GM12878 (cell line): Measurements from ENCODE around the gene ZNF813. TPM values are rescaled to one million over a fixed set of nuclear protein-coding genes. Genes with fewer than 3 reads are reported as not detected.

Source experiments
- ASH2L ChIP-seq: fragments of 300-600, 200-600 bp; sonication (generic); IDR thresholded peaks from 2 replicates; pipeline ENCODE4 v1.6.1; 2017; ENCODE audit warnings: low read depth, mild to moderate bottlenecking, borderline replicate concordance
- ATF3 ChIP-seq: IDR thresholded peaks from 2 replicates; pipeline ENCODE4 v1.6.1; 2011; ENCODE audit warnings: low read depth, mild to moderate bottlenecking, low read length, moderate library complexity, borderline replicate concordance; ENCODE audit errors: extremely low read depth
- CEBPB ChIP-seq, 2 experiments: fragments of 150-350 bp in 1 of 2; IDR thresholded peaks; 2 replicates each; pipeline ENCODE4 v1.6.1; 2012 to 2014; ENCODE audit warnings: low read depth in 2 of 2, low read length in 2 of 2, borderline replicate concordance in 1 of 2, inconsistent platforms in 1 of 2
- CREM ChIP-seq: IDR thresholded peaks from 2 replicates; pipeline ENCODE4 v1.6.1; 2014; ENCODE audit warnings: antibody characterized with exemption, low read depth
- ESRRA ChIP-seq: IDR thresholded peaks from 2 replicates; pipeline ENCODE4 v1.6.1; 2012; ENCODE audit warnings: mild to moderate bottlenecking, low read length, improper control_type of control experiment
- IKZF2 ChIP-seq, 2 experiments: fragments of 450-650 bp; IDR thresholded peaks; 2 replicates each; pipeline ENCODE4 v1.6.1; 2017; ENCODE audit warnings: mild to moderate bottlenecking in 2 of 2, moderate library complexity in 2 of 2
- MEF2A ChIP-seq: IDR thresholded peaks from 2 replicates; pipeline ENCODE4 v1.6.1; 2011; ENCODE audit warnings: low read depth, mild to moderate bottlenecking, low read length, moderate library complexity; ENCODE audit not compliant: insufficient read depth
- MLLT1 ChIP-seq: fragments of 450-650 bp; IDR thresholded peaks from 2 replicates; pipeline ENCODE4 v1.6.1; 2016; ENCODE audit warnings: mild to moderate bottlenecking
- NFYB ChIP-seq: IDR thresholded peaks from 2 replicates; pipeline ENCODE4 v1.6.1; 2011; ENCODE audit warnings: low read depth, mild to moderate bottlenecking, low read length, improper control_type of control experiment, moderate library complexity; ENCODE audit not compliant: insufficient read depth
- PML ChIP-seq: IDR thresholded peaks from 2 replicates; pipeline ENCODE4 v1.6.1; 2012; ENCODE audit warnings: low read length, inconsistent platforms
- RBBP5 ChIP-seq: fragments of 200-600 bp; sonication (generic); conservative IDR thresholded peaks from 2 replicates; pipeline ENCODE4 v1.6.1; 2016
- SRF ChIP-seq, 2 experiments: IDR thresholded peaks; 2 replicates each; pipeline ENCODE4 v1.6.1; 2011; ENCODE audit warnings: low read depth in 2 of 2, low read length in 2 of 2, mild to moderate bottlenecking in 1 of 2, moderate library complexity in 1 of 2
- SUZ12 ChIP-seq: fragments of 200-600 bp; sonication (generic); IDR thresholded peaks from one replicate; pipeline ENCODE4 v1.6.1; 2018; ENCODE audit warnings: antibody characterized with exemption, mild to moderate bottlenecking; ENCODE audit not compliant: unreplicated experiment
- ZNF592 ChIP-seq: fragments of 450-650 bp; IDR thresholded peaks from 2 replicates; pipeline ENCODE4 v1.6.1; 2017; ENCODE audit warnings: mild to moderate bottlenecking, moderate library complexity
- polyA plus RNA-seq, 11 experiments: library from polyadenylated mRNA; depleted of rRNA in 4 of 11; unstranded in 6 of 11; stranded (reverse) in 5 of 11; fragments of >200 nt; fragmentation: Nextera tagmentation in 4 of 11; fragmentation: Illumina TruSeq in 1 of 11; extraction: Ambion mirVana in 4 of 11; extraction: Trizol in 1 of 11; gene quantifications; 1 replicate in 1 of 11; 2 replicates in 10 of 11; pipeline versions ENCODE4 v1.2.1 to v1.2.3, GENCODE V29; 2011 to 2016; ENCODE audit warnings: inconsistent platforms in 2 of 11, missing spikeins in 2 of 11, low read depth in 1 of 11
- total RNA-seq, 4 experiments: library from RNA; depleted of rRNA in 3 of 4; stranded (reverse); fragments of >200 nt in 3 of 4; fragmentation: Illumina TruSeq in 1 of 4; extraction: Trizol in 1 of 4; gene quantifications; 2 replicates each; pipeline versions ENCODE4 v1.2.1 to v1.2.3, GENCODE V29; 2013 to 2021
- TF ChIP-seq, protein P1 (sequence below): IDR thresholded peaks from 2 replicates; pipeline ENCODE4 v1.6.1; 2012; ENCODE audit warnings: mild to moderate bottlenecking, low read depth, low read length

ZNF813 gene
- total and polyA plus RNA-seq, 10 of the 15 experiments (the other 5 are each of a cell fraction or from before 2014, with no cell fraction given): 0.27 to 4.8 (median 2.6) TPM

GRCh38 chr19:53520547-53521372 is 53.2 kb downstream of the ZNF813 start (continued):
- TF ChIP-seq, protein P1, sequence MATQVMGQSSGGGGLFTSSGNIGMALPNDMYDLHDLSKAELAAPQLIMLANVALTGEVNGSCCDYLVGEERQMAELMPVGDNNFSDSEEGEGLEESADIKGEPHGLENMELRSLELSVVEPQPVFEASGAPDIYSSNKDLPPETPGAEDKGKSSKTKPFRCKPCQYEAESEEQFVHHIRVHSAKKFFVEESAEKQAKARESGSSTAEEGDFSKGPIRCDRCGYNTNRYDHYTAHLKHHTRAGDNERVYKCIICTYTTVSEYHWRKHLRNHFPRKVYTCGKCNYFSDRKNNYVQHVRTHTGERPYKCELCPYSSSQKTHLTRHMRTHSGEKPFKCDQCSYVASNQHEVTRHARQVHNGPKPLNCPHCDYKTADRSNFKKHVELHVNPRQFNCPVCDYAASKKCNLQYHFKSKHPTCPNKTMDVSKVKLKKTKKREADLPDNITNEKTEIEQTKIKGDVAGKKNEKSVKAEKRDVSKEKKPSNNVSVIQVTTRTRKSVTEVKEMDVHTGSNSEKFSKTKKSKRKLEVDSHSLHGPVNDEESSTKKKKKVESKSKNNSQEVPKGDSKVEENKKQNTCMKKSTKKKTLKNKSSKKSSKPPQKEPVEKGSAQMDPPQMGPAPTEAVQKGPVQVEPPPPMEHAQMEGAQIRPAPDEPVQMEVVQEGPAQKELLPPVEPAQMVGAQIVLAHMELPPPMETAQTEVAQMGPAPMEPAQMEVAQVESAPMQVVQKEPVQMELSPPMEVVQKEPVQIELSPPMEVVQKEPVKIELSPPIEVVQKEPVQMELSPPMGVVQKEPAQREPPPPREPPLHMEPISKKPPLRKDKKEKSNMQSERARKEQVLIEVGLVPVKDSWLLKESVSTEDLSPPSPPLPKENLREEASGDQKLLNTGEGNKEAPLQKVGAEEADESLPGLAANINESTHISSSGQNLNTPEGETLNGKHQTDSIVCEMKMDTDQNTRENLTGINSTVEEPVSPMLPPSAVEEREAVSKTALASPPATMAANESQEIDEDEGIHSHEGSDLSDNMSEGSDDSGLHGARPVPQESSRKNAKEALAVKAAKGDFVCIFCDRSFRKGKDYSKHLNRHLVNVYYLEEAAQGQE: no peak
- TF ChIP-seq SRF (IDR thresholded peaks at IDR 0.05; ENCODE audit: low read depth in 2 of 2, low read length in 2 of 2) (peak in 1 of 2 experiments; percentile 62; a peak in 1 of 4 replicates), PML (peak; percentile 48; the same call in 1 of the 2 replicates), MLLT1 (peak; percentile 57; the same call in 1 of the 2 replicates), CEBPB (IDR thresholded peaks at IDR 0.05; ENCODE audit: borderline replicate concordance in 1 of 2, low read depth in 2 of 2, low read length in 2 of 2) (no peak), RBBP5 (no peak), SUZ12 (peak; percentile 54), ASH2L (no peak), IKZF2 (IDR thresholded peaks at IDR 0.05) (0 out of 4 replicates have a peak, but pooled peaks have one; percentile 22 to 35), ESRRA (no peak), ZNF592 (no peak), MEF2A (no peak), NFYB (peak; percentile 77; the same call in 1 of the 2 replicates), CREM (peak; percentile 97), ATF3 (peak; percentile 48; the same call in 1 of the 2 replicates)
